Panc1 (cell line): ENCODE results near the gene SLC25A10. TPM values are rescaled to one million over a fixed set of nuclear protein-coding genes. Genes with fewer than 3 reads are reported as not detected.

ENCODE experiments used
- ATAC-seq: fragments of 200-7000 bp; cut with Tn5 transposase; 2 replicates; pipeline ENCODE4 v1.9.1; 2020; ENCODE audit warnings: mild to moderate bottlenecking, moderate library complexity
- BruUV-seq: library from RNA; stranded (reverse); fragments of 400-500 nt; replicated peaks from 2 replicates; lab custom pipeline; 2021; lab: Mats Ljungman, UMichigan
- CTCF ChIA-PET: fragments of 300-600 bp; sonication (Branson Sonifier 250); formaldehyde crosslinking; loops from one replicate; lab custom pipeline; 2022; ENCODE audit warnings: antibody characterized with exemption; lab: Charles Lee
- POLR2A ChIA-PET: fragments of 300-600 bp; sonication (Branson Sonifier 250); formaldehyde crosslinking; loops from one replicate; lab custom pipeline; 2022; ENCODE audit warnings: antibody characterized with exemption; lab: Charles Lee
- DNase-seq: peaks from one replicate; pipeline ENCODE4 v3.0.0-alpha.2; 2010; ENCODE audit warnings: low read depth, low spot score
- H3K27ac ChIP-seq: 2 replicates; pipeline ENCODE4 v1.5.1; 2011; ENCODE audit warnings: mild to moderate bottlenecking, low read length, inconsistent platforms
- H3K27me3 ChIP-seq: fragments of 200-500 bp; sonication (Bioruptor generic); 2 replicates; pipeline ENCODE4 v1.6.0; 2014; ENCODE audit warnings: low read length, inconsistent platforms; ENCODE audit not compliant: control insufficient read depth, insufficient read depth
- H3K36me3 ChIP-seq: fragments of 200-500 bp; sonication (Bioruptor generic); 2 replicates; pipeline ENCODE4 v1.5.1; 2014; ENCODE audit warnings: inconsistent platforms, mild to moderate bottlenecking, low read length, moderate library complexity; ENCODE audit not compliant: control insufficient read depth, insufficient read depth
- H3K4me1 ChIP-seq: 2 replicates; pipeline ENCODE4 v1.5.1; 2011; ENCODE audit warnings: inconsistent platforms, mild to moderate bottlenecking, low read length, moderate library complexity; ENCODE audit not compliant: control insufficient read depth, insufficient read depth
- H3K4me3 ChIP-seq, 2 experiments: 2 replicates each; pipeline ENCODE4 v1.5.1; 2011 to 2012; ENCODE audit warnings: low read depth in 2 of 2, low read length in 2 of 2, mild to moderate bottlenecking in 2 of 2, inconsistent platforms in 1 of 2, moderate library complexity in 1 of 2
- H3K9me3 ChIP-seq: fragments of 200-500 bp; sonication (Bioruptor generic); 2 replicates; pipeline ENCODE4 v1.5.1; 2014; ENCODE audit warnings: low read depth, mild to moderate bottlenecking, inconsistent platforms, low read length, moderate library complexity; ENCODE audit not compliant: control insufficient read depth, insufficient read depth
- CTCF ChIP-seq: fragments of 450-650 bp; IDR thresholded peaks from 2 replicates; pipeline ENCODE4 v1.5.1; 2017; ENCODE audit warnings: mild to moderate bottlenecking
- POLR2AphosphoS5 ChIP-seq: IDR thresholded peaks from 2 replicates; pipeline ENCODE4 v1.6.1; 2012; ENCODE audit warnings: mild to moderate bottlenecking, low read depth, low read length, moderate library complexity
- REST ChIP-seq, 2 experiments: IDR thresholded peaks; 2 replicates each; pipeline ENCODE4 v1.6.1; 2011 to 2012; ENCODE audit warnings: low read depth in 2 of 2, control low read depth in 1 of 2, low read length in 1 of 2, mild to moderate bottlenecking in 1 of 2, moderate library complexity in 1 of 2; ENCODE audit not compliant: insufficient read depth in 1 of 2
- SIN3A ChIP-seq: IDR thresholded peaks from 2 replicates; pipeline ENCODE4 v1.6.1; 2012; ENCODE audit warnings: low read depth, mild to moderate bottlenecking, low read length, moderate library complexity, borderline replicate concordance; ENCODE audit not compliant: insufficient read depth
- TCF7L2 ChIP-seq: IDR thresholded peaks from 2 replicates; pipeline ENCODE4 v1.6.1; 2011; ENCODE audit warnings: mild to moderate bottlenecking, low read depth, low read length, inconsistent platforms
- in situ Hi-C: cut with HindIII; loops from 2 replicates; pipeline ENCODE4 v1.10.0; 2016; ENCODE audit warnings: low sequenced_read_pairs, low pct_unique_long_range_greater_than_20kb
- intact Hi-C: fragments of 100-400 bp; cut with micrococcal nuclease; formaldehyde crosslinking; loops from one replicate; pipeline ENCODE4 v1.10.0; 2022; ENCODE audit not compliant: unreplicated experiment
- total RNA-seq: library from RNA; stranded (reverse); gene quantifications from one replicate; pipeline ENCODE4 v1.2.1, GENCODE V29; 2021; ENCODE audit not compliant: unreplicated experiment

SLC25A10 gene
- total RNA-seq, 1 experiment from 2014 or later = 81.2 TPM

GRCh38 chr17:81722184-81723120, 10.4 kb downstream of the SLC25A10 start:
- no peaks in the 10 kb centered on the region for H3K27me3 ChIP-seq
- no peak for TF ChIP-seq SIN3A
- TF ChIP-seq POLR2AphosphoS5 = peak; percentile 79
- TF ChIP-seq TCF7L2 = no peak
- TF ChIP-seq REST (IDR thresholded peaks at IDR 0.05; ENCODE audit: insufficient read depth in 1 of 2, low read depth in 2 of 2, low read length in 1 of 2) = 0 out of 4 replicates have a peak, but pooled peaks of 1 of the 2 experiments have one; percentile 15
- no peak for TF ChIP-seq CTCF
- H3K4me3 ChIP-seq = no peak overlapping the region
- peaks cover 13% of the 10 kb centered on the region for H3K4me1 ChIP-seq
- DNase-seq (no peak), ATAC-seq (peak; percentile 46)
- POLR2A ChIA-PET = interaction anchor here (0.6 kb wide), 1 partner anchor 115 kb away, joined by 3 read pairs; no protein-coding TSS in a partner anchor
- CTCF ChIA-PET = interaction anchor here (0.6 to 0.7 kb wide), 3 partner anchors 85 to 101 kb away, joined by 3 to 16 read pairs (median 3); no protein-coding TSS in a partner anchor
- no peaks in the 10 kb centered on the region for H3K36me3 ChIP-seq
- no TSS peak for BruUV-seq
- in situ Hi-C loops (no loop called here), intact Hi-C loops (no loop called here)
- H3K9me3 ChIP-seq = no peaks in the 10 kb centered on the region
- no peak overlapping the region for H3K27ac ChIP-seq

- ATAC-seq = peak; percentile 28
- in situ Hi-C loops (no loop called here), intact Hi-C loops (no loop called here)
- POLR2A ChIA-PET = no interaction called here
- H3K27ac ChIP-seq = no peak overlapping the region
- no peaks in the 10 kb centered on the region for H3K36me3 ChIP-seq
- H3K9me3 ChIP-seq = no peaks in the 10 kb centered on the region
- H3K4me3 ChIP-seq = no peak overlapping the region
- peak; percentile 34; the same call in 1 of the 2 replicates for TF ChIP-seq POLR2AphosphoS5
- TF ChIP-seq SIN3A = no peak
- H3K27me3 ChIP-seq = no peaks in the 10 kb centered on the region
- TSS peak; percentile 68 for BruUV-seq
- DNase-seq = no peak
- CTCF ChIA-PET = no interaction called here
- H3K4me1 ChIP-seq = peaks cover 18% of the 10 kb centered on the region
Observed at GRCh38 chr17:81723651-81724209, 11.6 kb downstream of the SLC25A10 start.
